GM21526 (cell line): Measurements from ENCODE around the gene SRD5A3.
"Not testable (repeated sequence)": the region's sequence is repeated elsewhere in the genome, so short reads cannot be mapped to it uniquely, and the experiment has no call there.

Experiments used
- ATAC-seq: cut with Tn5 transposase; IDR thresholded peaks from one replicate; pipeline ENCODE4 v1.9.1; 2021; ENCODE audit warnings: moderate library complexity; ENCODE audit not compliant: unreplicated experiment, low FRiP score

Gene SRD5A3

GRCh38 chr4:55343887-55344286 is 2.2 kb upstream of the SRD5A3 start:
- no peak for ATAC-seq

- no peak for ATAC-seq
Observed at GRCh38 chr4:55345054-55345453, 988 bp upstream of the SRD5A3 start.

- ATAC-seq: no peak
Observed at GRCh38 chr4:55346851-55347255, 811 bp downstream of the SRD5A3 start.

GRCh38 chr4:55347610-55348228 is 1.7 kb downstream of the SRD5A3 start:
- no peak for ATAC-seq

- ATAC-seq: no peak
Observed at GRCh38 chr4:55348466-55348865, 2.4 kb downstream of the SRD5A3 start.

- not testable (repeated sequence) for ATAC-seq
Observed at GRCh38 chr4:55350870-55351269, 4.8 kb downstream of the SRD5A3 start.

- no peak for ATAC-seq
Observed at GRCh38 chr4:55351824-55352223, 5.8 kb downstream of the SRD5A3 start.

GRCh38 chr4:55352726-55353125 is 6.7 kb downstream of the SRD5A3 start:
- no peak for ATAC-seq

GRCh38 chr4:55353228-55353747 is 7.2 kb downstream of the SRD5A3 start:
- not testable (repeated sequence) for ATAC-seq

GRCh38 chr4:55354648-55355047 is 8.6 kb downstream of the SRD5A3 start:
- no peak for ATAC-seq

GRCh38 chr4:55355555-55355954 is 9.5 kb downstream of the SRD5A3 start:
- ATAC-seq: no peak

- ATAC-seq: no peak
Observed at GRCh38 chr4:55356991-55357461, 11.0 kb downstream of the SRD5A3 start.

GRCh38 chr4:55358246-55358645 is 12.2 kb downstream of the SRD5A3 start:
- peak; percentile 5 for ATAC-seq

- peak; percentile 84 for ATAC-seq
Observed at GRCh38 chr4:55358668-55359067, 12.6 kb downstream of the SRD5A3 start.

- ATAC-seq: no peak
Observed at GRCh38 chr4:55359397-55359916, 13.4 kb downstream of the SRD5A3 start.

GRCh38 chr4:55362938-55363337 is 16.9 kb downstream of the SRD5A3 start:
- ATAC-seq: not testable (repeated sequence)

- ATAC-seq: no peak
Observed at GRCh38 chr4:55363691-55364351, 17.8 kb downstream of the SRD5A3 start.

GRCh38 chr4:55364691-55365344 is 18.8 kb downstream of the SRD5A3 start:
- no peak for ATAC-seq

GRCh38 chr4:55365345-55365728 is 19.3 kb downstream of the SRD5A3 start:
- ATAC-seq: no peak

GRCh38 chr4:55366621-55367020 is 20.6 kb downstream of the SRD5A3 start:
- ATAC-seq: no peak

GRCh38 chr4:55367084-55367722 is 21.2 kb downstream of the SRD5A3 start:
- ATAC-seq: no peak
